Measurements from ENCODE around the gene ARRB1.
"Not testable (repeated sequence)": the region's sequence is repeated elsewhere in the genome, so short reads cannot be mapped to it uniquely, and the experiment has no call there.

ARRB1 gene

GRCh38 chr11:75319035-75319877, 32.2 kb downstream of the ARRB1 start:
- no peak for DNase-seq

DNA sequence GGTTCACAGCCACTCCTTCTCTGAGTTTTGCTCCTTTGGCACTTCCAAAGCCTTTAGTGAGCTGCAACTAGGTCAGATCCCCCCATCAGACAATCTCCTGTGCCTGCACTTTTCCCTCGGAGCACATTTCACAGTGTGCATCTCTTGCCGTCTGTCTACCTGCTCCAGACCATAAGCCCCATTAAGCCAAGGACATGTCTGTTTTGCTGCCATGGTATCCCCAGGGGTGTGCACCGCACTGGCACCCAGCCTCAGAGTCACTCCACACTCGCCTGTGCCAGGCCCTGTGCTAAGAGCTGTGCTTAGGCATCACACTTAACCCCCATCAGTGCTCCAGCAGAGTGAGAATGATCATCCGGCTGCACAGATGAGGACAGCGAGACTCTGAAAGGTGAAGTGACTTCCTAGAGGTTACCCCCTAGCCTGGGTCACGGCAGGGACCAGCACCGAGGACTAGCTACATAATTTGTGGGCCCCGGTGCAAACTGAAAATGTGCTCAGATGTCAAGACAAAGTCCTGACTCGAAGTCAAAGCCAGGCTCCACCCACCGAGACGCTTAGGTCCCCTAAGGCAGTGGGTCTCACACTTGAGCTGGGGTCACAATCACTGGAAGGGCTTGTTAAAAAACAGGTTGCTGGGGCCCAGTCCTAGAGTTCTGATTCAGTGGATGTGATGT, 33.9 kb downstream of the ARRB1 start:
- DNase-seq = no peak

DNA sequence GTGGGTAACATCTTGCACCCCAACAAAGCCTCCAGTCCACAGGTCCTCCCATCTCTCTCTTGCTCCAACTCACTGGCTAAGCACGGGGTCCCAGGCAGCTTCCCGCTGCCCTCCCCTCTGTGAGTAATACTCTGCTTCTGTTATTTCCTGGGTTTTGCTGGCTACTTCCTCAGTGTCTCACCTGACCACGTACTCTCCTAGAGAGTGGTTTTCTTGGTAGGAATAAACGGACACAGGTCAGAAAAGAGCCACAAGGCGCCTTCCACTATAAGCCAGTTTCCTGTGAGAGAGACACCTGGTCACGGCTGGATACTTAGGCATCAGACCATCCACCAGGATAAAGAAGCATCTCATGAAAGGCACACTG, 36.0 kb downstream of the ARRB1 start:
- DNase-seq = no peak

GRCh38 chr11:75314771-75315438, 36.6 kb downstream of the ARRB1 start:
- no peak for DNase-seq

GRCh38 chr11:75313513-75314272, 37.8 kb downstream of the ARRB1 start:
- no peak for DNase-seq

GRCh38 chr11:75312346-75312745, 39.1 kb downstream of the ARRB1 start:
- no peak for DNase-seq

DNA sequence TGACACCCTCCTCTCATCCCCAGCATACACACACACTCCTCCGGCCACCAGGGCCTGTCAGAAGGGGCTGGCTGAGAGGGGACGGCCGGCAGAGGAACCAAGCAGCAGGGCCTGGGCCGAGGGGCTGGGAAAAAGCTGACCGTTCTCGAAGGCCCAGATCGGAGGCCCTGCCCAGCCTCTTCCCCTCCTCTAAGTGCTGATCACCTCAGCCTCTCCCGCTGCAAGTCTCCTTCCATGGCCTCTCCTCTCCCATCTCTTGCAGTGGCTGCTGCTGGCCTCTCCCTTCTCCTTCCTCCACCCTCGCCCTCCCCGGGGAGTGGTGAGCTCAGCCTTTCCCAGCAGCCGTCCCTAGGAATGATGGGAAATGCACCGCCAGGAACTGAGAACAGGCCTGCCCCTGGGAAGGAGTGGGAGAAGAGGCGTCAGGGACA, 39.6 kb downstream of the ARRB1 start:
- no peak for DNase-seq

GRCh38 chr11:75308986-75309385, 42.5 kb downstream of the ARRB1 start:
- no peak for DNase-seq

DNA sequence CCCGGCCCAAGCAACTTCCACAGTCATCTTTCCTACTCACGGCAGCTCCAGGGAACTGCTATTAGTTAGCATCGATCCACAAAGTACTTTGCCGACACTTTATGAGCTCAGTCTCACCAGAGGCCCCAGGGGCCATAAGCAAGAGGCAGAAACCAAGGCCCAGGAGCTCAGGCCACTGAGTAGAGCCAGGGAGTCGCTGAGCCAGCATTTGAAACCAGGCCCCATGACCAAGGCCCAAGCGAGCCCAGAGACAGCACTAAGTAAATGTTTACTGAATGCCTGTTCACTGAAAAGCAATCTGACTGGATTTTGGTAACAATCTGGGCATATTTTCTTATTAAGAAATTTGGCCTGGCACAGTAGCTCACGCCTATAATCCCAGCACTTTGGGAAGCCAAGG, 43.3 kb downstream of the ARRB1 start:
- no peak for DNase-seq

DNA sequence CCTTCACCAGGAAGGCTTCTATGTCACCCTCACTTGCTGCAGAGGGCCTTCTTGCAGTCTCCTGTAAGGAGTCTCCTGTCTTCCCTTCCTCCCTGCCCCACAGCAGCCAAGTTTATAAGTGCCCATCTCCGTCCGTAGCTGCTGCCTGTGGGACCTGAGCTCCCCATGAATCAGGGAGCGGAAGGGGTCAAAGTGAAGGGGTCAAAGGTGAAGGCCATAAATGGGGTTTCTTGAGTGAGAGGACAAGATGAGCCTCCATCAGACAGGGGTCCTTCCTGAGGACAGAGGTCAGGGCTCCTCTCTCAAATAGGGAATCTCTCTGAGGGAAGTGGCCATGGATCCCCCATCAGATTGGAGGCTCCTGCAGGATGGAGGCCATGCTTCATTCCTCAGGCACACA, 44.4 kb downstream of the ARRB1 start:
- DNase-seq = no peak

GRCh38 chr11:75306529-75306928, 44.9 kb downstream of the ARRB1 start:
- no peak for DNase-seq

DNA sequence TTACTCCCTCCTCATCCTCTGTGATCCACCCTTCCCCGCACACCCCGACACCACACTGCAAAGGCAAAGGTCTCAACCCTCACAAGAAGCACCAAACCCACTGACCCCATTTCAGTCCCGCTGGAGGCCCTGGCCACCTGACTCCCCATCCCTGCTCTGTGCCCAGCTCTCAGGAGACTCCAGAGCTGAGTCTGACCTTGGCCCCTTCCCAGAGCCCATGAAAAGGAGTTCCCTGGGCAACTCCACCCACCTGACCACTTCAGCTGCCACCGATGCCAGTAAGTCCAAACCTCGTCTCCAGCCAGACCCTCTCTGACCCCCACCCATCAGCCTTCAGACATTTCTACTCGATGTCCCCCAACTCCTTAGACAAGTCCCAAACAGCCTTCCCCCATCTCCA, 45.5 kb downstream of the ARRB1 start:
- no peak for DNase-seq

DNA sequence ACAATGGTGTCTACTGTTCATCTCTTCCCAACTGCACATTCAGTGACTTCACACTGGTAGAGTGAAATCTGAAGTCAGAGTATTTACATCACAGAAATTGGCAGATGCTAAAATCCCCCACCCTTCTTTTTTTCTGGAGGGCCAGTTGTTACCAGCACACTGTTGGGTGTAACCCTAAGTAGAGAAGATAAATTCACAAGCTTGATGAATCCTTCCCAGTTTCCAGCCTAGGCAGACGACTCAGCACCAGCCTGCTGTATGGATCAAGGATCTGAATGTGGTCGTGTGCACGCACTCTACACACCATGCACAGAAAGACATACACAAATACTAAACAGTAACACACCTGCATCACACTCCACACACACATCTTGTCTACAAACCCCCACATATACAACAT, 46.0 kb downstream of the ARRB1 start:
- no peak for DNase-seq

GRCh38 chr11:75304941-75305340, 46.5 kb downstream of the ARRB1 start:
- not testable (repeated sequence) for DNase-seq

DNA sequence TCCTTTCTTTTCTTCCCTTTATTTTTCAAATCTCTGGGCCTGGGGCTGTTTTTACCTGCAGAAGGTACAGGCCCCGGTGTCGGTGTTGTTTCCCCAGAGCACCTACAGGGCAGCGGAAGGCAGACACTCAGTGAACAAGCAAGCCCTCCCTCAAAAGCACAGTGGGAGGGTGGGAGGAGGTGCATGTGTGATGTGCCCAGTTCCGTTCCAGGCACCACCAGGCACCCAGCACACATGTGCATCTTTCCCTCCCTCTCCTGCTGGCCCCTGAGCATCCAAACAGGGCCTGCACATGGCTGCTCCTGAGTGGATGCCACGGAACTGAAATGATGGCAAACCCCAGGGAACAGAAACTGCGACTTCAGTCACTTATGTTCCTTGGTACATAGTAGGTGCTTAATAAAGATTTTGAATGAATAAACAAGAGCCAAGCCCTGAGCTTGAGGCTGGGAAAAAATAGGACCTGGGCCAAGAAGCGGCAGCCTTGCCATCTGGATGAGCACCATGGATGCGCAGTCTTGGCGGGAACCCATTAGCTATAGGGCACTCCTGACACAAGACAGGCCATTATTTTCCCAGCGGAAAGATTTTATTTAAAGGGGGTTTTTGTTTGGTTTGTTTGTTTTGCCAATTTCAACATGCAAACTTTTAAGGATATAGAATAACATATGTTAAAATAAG, 47.8 kb downstream of the ARRB1 start:
- no peak for DNase-seq

- DNase-seq = no peak
These were observed 49.1 kb downstream of the ARRB1 start for GRCh38 chr11:75302371-75302770.

- no peak for DNase-seq
These were observed 49.7 kb downstream of the ARRB1 start for GRCh38 chr11:75301601-75302345.

- DNase-seq = no peak
These were observed 50.3 kb downstream of the ARRB1 start for GRCh38 chr11:75301131-75301530.

DNA sequence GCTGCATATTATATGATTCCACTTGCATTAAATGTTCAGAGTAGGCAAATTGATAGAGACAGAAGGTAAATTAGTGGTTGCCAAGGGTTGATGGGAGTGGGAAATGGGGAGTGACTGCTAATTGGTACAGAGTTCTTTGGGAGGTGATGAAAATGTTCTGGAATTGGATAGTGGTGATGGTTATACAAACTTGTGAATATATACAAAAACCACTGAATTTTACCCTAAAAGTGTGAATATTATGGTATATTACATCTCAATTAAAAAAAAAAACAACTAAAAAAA, 52.5 kb downstream of the ARRB1 start:
- no peak for DNase-seq

DNA sequence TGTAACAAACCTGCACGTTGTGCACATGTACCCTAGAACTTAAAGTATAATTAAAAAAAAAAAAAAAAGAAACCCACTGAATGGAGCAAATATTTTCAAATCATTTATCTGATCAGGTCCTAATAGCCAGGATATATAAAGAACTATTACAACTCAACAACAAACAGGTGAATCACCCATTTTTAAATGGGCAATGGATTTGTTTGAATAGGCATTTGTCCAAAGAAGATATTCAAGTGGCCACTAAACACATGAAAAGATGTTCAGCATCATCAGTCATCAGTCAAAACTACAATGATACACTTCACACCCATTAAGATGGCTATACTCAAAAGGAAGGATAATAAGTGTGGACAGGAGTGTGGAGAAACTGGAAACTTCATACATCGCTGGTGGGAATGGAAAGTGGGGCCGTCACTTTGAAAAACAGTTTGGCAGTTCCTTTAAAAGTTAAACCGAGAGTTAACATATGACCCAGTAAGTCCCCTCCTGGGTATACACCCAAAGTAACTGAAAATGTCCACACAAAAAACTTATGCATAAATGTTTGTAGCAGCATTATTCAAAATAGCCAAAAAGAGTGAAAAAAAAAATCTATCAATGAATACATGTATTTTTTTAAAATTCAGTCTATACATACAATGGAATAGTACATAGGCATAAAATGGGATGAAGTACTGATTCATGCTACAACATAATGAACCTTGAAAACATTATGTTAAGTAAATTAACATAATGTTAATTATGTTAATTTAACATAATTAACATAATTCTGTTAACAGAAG, 53.1 kb downstream of the ARRB1 start:
- no peak for DNase-seq

- no peak for DNase-seq
These were observed 57.6 kb downstream of the ARRB1 start for GRCh38 chr11:75293903-75294302.

All from stimulated activated CD8-positive, alpha-beta memory T cell treated with anti-CD3 and anti-CD28 coated beads, Interleukin-4, amount 100 ng/mL, for 48 hours (primary cell).